GM12878 (cell line): ENCODE data around the gene KRTAP29-1. TPM values are rescaled to one million over a fixed set of nuclear protein-coding genes. Genes with fewer than 3 reads are reported as not detected.

Experiments
- ATAC-seq: fragments of 200-7000 bp; cut with Tn5 transposase; 3 replicates; pipeline ENCODE4 v1.9.1; 2020; ENCODE audit warnings: mild to moderate bottlenecking, moderate library complexity
- BruUV-seq: library from RNA; stranded (reverse); fragments of 400-500 nt; replicated peaks from 2 replicates; lab custom pipeline; 2021; lab: Mats Ljungman, UMichigan
- CTCF ChIA-PET: fragments of 300-600 bp; sonication (Branson Sonifier 250); formaldehyde crosslinking; extraction: SDS; loops from one replicate; lab custom pipeline; 2021; ENCODE audit warnings: inconsistent platforms; lab: Yijun Ruan, JAX
- POLR2A ChIA-PET: fragments of 350-600 bp; formaldehyde crosslinking; extraction: SDS; loops from one replicate; lab custom pipeline; 2021; ENCODE audit warnings: inconsistent platforms; lab: Charles Lee
- RAD21 ChIA-PET: fragments of 300-600 bp; sonication (Branson Sonifier 250); formaldehyde crosslinking; loops from one replicate; lab custom pipeline; 2023; ENCODE audit warnings: antibody characterized with exemption; ENCODE audit not compliant: unreplicated experiment; lab: Charles Lee
- SMC1A ChIA-PET: fragments of 300-600 bp; sonication (Branson Sonifier 250); formaldehyde crosslinking; loops from one replicate; lab custom pipeline; 2023; ENCODE audit not compliant: unreplicated experiment, uncharacterized antibody; lab: Charles Lee
- DNase-seq: peaks from one replicate; pipeline ENCODE4 v3.0.0-alpha.2; 2011; ENCODE audit warnings: low read depth, low spot score
- FAIRE-seq: peaks from 3 replicates; lab custom pipeline; 2011; peaks lifted over from hg19 to GRCh38; lab: Jason Lieb, UNC
- H2AFZ ChIP-seq: 2 replicates; pipeline ENCODE4 v1.6.0; 2011; ENCODE audit warnings: low read depth, low read length, control low read depth; ENCODE audit not compliant: control insufficient read depth
- H3K27ac ChIP-seq: 2 replicates; pipeline ENCODE4 v1.5.1; 2011; ENCODE audit warnings: control low read depth; ENCODE audit not compliant: control insufficient read depth, insufficient read depth
- H3K27me3 ChIP-seq, 2 experiments: replicated peaks in 1 of 2; 2 replicates each; pipeline versions ENCODE4 v1.6.0 to v1.6.1; 2011; ENCODE audit warnings: low read length in 1 of 2; ENCODE audit not compliant: control insufficient read depth in 2 of 2, insufficient read depth in 2 of 2
- H3K36me3 ChIP-seq, 2 experiments: 2 replicates each; pipeline ENCODE4 v1.5.1; 2011; ENCODE audit warnings: low read length in 1 of 2; ENCODE audit not compliant: control insufficient read depth in 2 of 2, insufficient read depth in 2 of 2
- H3K4me1 ChIP-seq: 2 replicates; pipeline ENCODE4 v1.6.1; 2011; ENCODE audit warnings: mild to moderate bottlenecking, low read length, moderate library complexity, mixed read lengths; ENCODE audit not compliant: control insufficient read depth, insufficient read depth
- H3K4me2 ChIP-seq: 2 replicates; pipeline ENCODE4 v1.6.0; 2011; ENCODE audit warnings: control low read depth; ENCODE audit not compliant: control insufficient read depth, insufficient read depth
- H3K4me3 ChIP-seq: fragments of 200-600 bp; sonication (generic); 2 replicates; pipeline ENCODE4 v1.5.1; 2016
- H3K79me2 ChIP-seq: 2 replicates; pipeline ENCODE4 v1.6.0; 2011; ENCODE audit warnings: low read length; ENCODE audit not compliant: control insufficient read depth, insufficient read depth
- H3K9ac ChIP-seq: 2 replicates; pipeline ENCODE4 v1.8.0; 2011; ENCODE audit warnings: low read length, control low read depth, mixed read lengths; ENCODE audit not compliant: control insufficient read depth, insufficient read depth
- H3K9me3 ChIP-seq: replicated peaks from 3 replicates; pipeline ENCODE4 v1.5.1; 2011; ENCODE audit warnings: mild to moderate bottlenecking, low read length; ENCODE audit not compliant: control insufficient read depth, insufficient read depth
- H4K20me1 ChIP-seq: 2 replicates; pipeline ENCODE4 v1.6.0; 2011; ENCODE audit not compliant: control insufficient read depth, insufficient read depth
- BACH1 ChIP-seq: fragments of 450-650 bp; IDR thresholded peaks from 2 replicates; pipeline ENCODE4 v1.6.1; 2017; ENCODE audit warnings: mild to moderate bottlenecking, borderline replicate concordance
- CREB1 ChIP-seq: IDR thresholded peaks from 2 replicates; pipeline ENCODE4 v1.6.1; 2012; ENCODE audit warnings: low read depth, mild to moderate bottlenecking, inconsistent platforms
- HDAC6 ChIP-seq: fragments of 200-600 bp; sonication (generic); IDR thresholded peaks from one replicate; pipeline ENCODE4 v1.8.0; 2017; ENCODE audit warnings: antibody characterized with exemption; ENCODE audit not compliant: unreplicated experiment
- POU2F2 ChIP-seq: IDR thresholded peaks from 3 replicates; pipeline ENCODE4 v1.6.1; 2011; ENCODE audit warnings: low read depth, mild to moderate bottlenecking, low read length, borderline replicate concordance
- SMC3 ChIP-seq: IDR thresholded peaks from 2 replicates; pipeline ENCODE4 v1.6.1; 2011; ENCODE audit warnings: low read length, improper control_type of control experiment, borderline replicate concordance
- ZNF217 ChIP-seq: fragments of 450-650 bp; IDR thresholded peaks from 2 replicates; pipeline ENCODE4 v1.6.1; 2017; ENCODE audit warnings: antibody characterized with exemption, mild to moderate bottlenecking
- WGBS: methylation state at CpG from one replicate; pipeline ENCODE4 v1.1.6; 2016; ENCODE audit warnings: low lambda C conversion rate; ENCODE audit not compliant: insufficient replicate concordance, insufficient coverage; ENCODE audit errors: missing lambda C conversion rate; 5-methylcytosine and 5-hydroxymethylcytosine counted together
- in situ Hi-C: fragments of 300-500 bp; cut with MboI; formaldehyde crosslinking; loops from 9 replicates; pipeline ENCODE4 v1.14.3; 2018; ENCODE audit warnings: mixed read lengths
- intact Hi-C: fragments of 100-400 bp; cut with micrococcal nuclease; formaldehyde crosslinking; loops from one replicate; pipeline ENCODE4 v1.14.2; 2022; ENCODE audit not compliant: unreplicated experiment
- polyA plus RNA-seq, 11 experiments: library from polyadenylated mRNA; depleted of rRNA in 4 of 11; unstranded in 6 of 11; stranded (reverse) in 5 of 11; fragments of >200 nt; fragmentation: Nextera tagmentation in 4 of 11; fragmentation: Illumina TruSeq in 1 of 11; extraction: Ambion mirVana in 4 of 11; extraction: Trizol in 1 of 11; gene quantifications; 1 replicate in 1 of 11; 2 replicates in 10 of 11; pipeline versions ENCODE4 v1.2.1 to v1.2.3, GENCODE V29; 2011 to 2016; ENCODE audit warnings: inconsistent platforms in 2 of 11, missing spikeins in 2 of 11, low read depth in 1 of 11
- total RNA-seq, 4 experiments: library from RNA; depleted of rRNA in 3 of 4; stranded (reverse); fragments of >200 nt in 3 of 4; fragmentation: Illumina TruSeq in 1 of 4; extraction: Trizol in 1 of 4; gene quantifications; 2 replicates each; pipeline versions ENCODE4 v1.2.1 to v1.2.3, GENCODE V29; 2013 to 2021
- TF ChIP-seq, protein P1 (sequence below): fragments of 450-650 bp; formaldehyde crosslinking; IDR thresholded peaks from 2 replicates; pipeline ENCODE4 v1.5.0; 2022; ENCODE audit warnings: mild to moderate bottlenecking, missing genetic modification characterization
- TF ChIP-seq, protein P2 (sequence below): fragments of 450-650 bp; IDR thresholded peaks from 2 replicates; pipeline ENCODE4 v1.6.1; 2017; ENCODE audit warnings: mild to moderate bottlenecking, moderate library complexity

Gene KRTAP29-1
- total and polyA plus RNA-seq, 10 of the 15 experiments (the other 5 are each of a cell fraction or from before 2014, with no cell fraction given) = 1.9 TPM; not detected in 9

DNA sequence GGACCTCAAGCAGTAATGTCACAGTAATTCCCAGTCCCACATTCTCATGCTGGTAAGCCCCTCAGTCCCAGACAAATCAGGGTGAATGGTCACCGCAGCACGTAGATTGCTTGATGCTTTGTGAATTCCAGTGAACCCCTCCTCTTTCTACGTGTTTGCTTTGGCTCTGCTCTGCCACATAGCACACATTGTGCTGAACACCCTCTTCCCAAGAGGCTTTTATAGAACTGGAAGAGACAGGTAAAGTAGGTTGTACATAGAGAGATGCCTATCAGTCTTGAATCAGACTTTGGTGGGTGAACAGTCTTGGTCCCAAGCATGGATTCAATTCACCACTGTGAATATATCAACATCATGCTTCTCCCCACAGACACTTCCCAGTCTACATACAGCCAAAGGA lies 38.1 kb downstream of the KRTAP29-1 start:
- ATAC-seq (no peak), FAIRE-seq (no peak), DNase-seq (no peak)
- Histone ChIP-seq H3K9ac (no peak overlapping the region), H3K79me2 (no peaks in the 10 kb centered on the region), H3K4me2 (no peak overlapping the region), H3K4me3 (no peak overlapping the region), H3K4me1 (no peaks in the 10 kb centered on the region), H2AFZ (no peak overlapping the region), H4K20me1 (no peaks in the 10 kb centered on the region), H3K27me3 (no peaks in the 10 kb centered on the region; a peak in 1 of 4 replicates), H3K27ac (no peak overlapping the region), H3K9me3 (no peaks in the 10 kb centered on the region), H3K36me3 (no peaks in the 10 kb centered on the region)
- ChIA-PET SMC1A (no interaction called here), CTCF (no interaction called here), RAD21 (interaction anchor here (1.3 kb wide), 1 partner anchor 12 kb away, joined by 3 read pairs; no protein-coding TSS in a partner anchor), POLR2A (no interaction called here)
- 16% methylated on average over 3 of the region's 3 CpGs for WGBS
- intact Hi-C loops = no loop called here
- BruUV-seq = no TSS peak
- in situ Hi-C loops = no loop called here
- no peak for TF ChIP-seq ZNF217
- no peak for TF ChIP-seq HDAC6

DNA sequence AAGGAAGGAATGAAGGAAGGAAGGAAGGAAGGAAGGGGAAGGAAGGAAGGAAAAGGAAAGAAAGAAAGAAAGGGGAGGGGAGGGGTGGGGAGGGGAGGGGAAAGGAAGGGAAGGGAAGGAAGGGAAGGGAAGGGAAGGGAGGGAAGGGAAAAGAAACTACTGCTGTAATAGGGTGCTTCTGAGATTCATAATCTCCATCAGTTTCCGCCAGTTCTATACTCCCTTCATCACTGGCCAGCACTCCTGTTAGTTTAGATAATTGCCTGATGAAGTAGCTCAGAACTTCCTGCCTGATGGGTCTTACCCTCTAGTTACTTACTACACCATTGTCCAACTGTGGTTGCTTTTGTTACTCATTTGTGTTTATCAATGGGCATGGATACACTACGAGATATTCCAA lies 39.4 kb downstream of the KRTAP29-1 start:
- CTCF ChIA-PET = no interaction called here
- Histone ChIP-seq H3K79me2 (no peaks in the 10 kb centered on the region), H3K36me3 (no peaks in the 10 kb centered on the region), H3K4me1 (no peaks in the 10 kb centered on the region), H3K9ac (no peak overlapping the region), H4K20me1 (no peaks in the 10 kb centered on the region), H2AFZ (no peak overlapping the region), H3K4me3 (no peak overlapping the region), H3K9me3 (no peaks in the 10 kb centered on the region), H3K27ac (no peak overlapping the region), H3K4me2 (no peak overlapping the region), H3K27me3 (no peaks in the 10 kb centered on the region; a peak in 2 of 4 replicates)
- RAD21 ChIA-PET = no interaction called here
- DNase-seq (no peak), FAIRE-seq (no peak), ATAC-seq (no peak)
- POLR2A ChIA-PET = no interaction called here
- BruUV-seq = no TSS peak
- in situ Hi-C loops = no loop called here
- SMC1A ChIA-PET = no interaction called here
- intact Hi-C loops = no loop called here
- WGBS = 0% methylated on average over 2 of the region's 2 CpGs
- TF ChIP-seq SMC3 = no peak
- TF ChIP-seq, protein P1, sequence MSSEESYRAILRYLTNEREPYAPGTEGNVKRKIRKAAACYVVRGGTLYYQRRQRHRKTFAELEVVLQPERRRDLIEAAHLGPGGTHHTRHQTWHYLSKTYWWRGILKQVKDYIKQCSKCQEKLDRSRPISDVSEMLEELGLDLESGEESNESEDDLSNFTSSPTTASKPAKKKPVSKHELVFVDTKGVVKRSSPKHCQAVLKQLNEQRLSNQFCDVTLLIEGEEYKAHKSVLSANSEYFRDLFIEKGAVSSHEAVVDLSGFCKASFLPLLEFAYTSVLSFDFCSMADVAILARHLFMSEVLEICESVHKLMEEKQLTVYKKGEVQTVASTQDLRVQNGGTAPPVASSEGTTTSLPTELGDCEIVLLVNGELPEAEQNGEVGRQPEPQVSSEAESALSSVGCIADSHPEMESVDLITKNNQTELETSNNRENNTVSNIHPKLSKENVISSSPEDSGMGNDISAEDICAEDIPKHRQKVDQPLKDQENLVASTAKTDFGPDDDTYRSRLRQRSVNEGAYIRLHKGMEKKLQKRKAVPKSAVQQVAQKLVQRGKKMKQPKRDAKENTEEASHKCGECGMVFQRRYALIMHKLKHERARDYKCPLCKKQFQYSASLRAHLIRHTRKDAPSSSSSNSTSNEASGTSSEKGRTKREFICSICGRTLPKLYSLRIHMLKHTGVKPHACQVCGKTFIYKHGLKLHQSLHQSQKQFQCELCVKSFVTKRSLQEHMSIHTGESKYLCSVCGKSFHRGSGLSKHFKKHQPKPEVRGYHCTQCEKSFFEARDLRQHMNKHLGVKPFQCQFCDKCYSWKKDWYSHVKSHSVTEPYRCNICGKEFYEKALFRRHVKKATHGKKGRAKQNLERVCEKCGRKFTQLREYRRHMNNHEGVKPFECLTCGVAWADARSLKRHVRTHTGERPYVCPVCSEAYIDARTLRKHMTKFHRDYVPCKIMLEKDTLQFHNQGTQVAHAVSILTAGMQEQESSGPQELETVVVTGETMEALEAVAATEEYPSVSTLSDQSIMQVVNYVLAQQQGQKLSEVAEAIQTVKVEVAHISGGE = no peak
- no peak for TF ChIP-seq CREB1
- TF ChIP-seq, protein P2, sequence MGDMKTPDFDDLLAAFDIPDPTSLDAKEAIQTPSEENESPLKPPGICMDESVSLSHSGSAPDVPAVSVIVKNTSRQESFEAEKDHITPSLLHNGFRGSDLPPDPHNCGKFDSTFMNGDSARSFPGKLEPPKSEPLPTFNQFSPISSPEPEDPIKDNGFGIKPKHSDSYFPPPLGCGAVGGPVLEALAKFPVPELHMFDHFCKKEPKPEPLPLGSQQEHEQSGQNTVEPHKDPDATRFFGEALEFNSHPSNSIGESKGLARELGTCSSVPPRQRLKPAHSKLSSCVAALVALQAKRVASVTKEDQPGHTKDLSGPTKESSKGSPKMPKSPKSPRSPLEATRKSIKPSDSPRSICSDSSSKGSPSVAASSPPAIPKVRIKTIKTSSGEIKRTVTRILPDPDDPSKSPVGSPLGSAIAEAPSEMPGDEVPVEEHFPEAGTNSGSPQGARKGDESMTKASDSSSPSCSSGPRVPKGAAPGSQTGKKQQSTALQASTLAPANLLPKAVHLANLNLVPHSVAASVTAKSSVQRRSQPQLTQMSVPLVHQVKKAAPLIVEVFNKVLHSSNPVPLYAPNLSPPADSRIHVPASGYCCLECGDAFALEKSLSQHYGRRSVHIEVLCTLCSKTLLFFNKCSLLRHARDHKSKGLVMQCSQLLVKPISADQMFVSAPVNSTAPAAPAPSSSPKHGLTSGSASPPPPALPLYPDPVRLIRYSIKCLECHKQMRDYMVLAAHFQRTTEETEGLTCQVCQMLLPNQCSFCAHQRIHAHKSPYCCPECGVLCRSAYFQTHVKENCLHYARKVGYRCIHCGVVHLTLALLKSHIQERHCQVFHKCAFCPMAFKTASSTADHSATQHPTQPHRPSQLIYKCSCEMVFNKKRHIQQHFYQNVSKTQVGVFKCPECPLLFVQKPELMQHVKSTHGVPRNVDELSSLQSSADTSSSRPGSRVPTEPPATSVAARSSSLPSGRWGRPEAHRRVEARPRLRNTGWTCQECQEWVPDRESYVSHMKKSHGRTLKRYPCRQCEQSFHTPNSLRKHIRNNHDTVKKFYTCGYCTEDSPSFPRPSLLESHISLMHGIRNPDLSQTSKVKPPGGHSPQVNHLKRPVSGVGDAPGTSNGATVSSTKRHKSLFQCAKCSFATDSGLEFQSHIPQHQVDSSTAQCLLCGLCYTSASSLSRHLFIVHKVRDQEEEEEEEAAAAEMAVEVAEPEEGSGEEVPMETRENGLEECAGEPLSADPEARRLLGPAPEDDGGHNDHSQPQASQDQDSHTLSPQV = no peak
- no peak for TF ChIP-seq POU2F2
- TF ChIP-seq BACH1 = no peak
